H1 (cell line): Measurements from ENCODE around the gene MED13. TPM values are rescaled to one million over a fixed set of nuclear protein-coding genes. Genes with fewer than 3 reads are reported as not detected.

Source experiments
- CTCF ChIA-PET: fragments of 300-600 bp; sonication (Branson Sonifier 250); formaldehyde crosslinking; loops from one replicate; lab custom pipeline; 2021; ENCODE audit not compliant: partially characterized antibody; lab: Charles Lee
- POLR2A ChIA-PET: fragments of 300-600 bp; sonication (Branson Sonifier 250); formaldehyde crosslinking; loops from one replicate; lab custom pipeline; 2021; ENCODE audit warnings: inconsistent platforms; ENCODE audit not compliant: partially characterized antibody; lab: Charles Lee
- DNase-seq, 2 experiments: peaks; one replicate each; pipeline versions ENCODE4 v3.0.0 to v3.0.0-alpha.2; 2010 to 2022; ENCODE audit warnings: low spot score in 2 of 2, low read depth in 1 of 2, mixed read lengths in 1 of 2
- FAIRE-seq: peaks from 2 replicates; lab custom pipeline; 2011; peaks lifted over from hg19 to GRCh38; lab: Jason Lieb, UNC
- H2AFZ ChIP-seq: 2 replicates; pipeline ENCODE4 v1.8.1; 2012; ENCODE audit warnings: low read length, inconsistent platforms
- H2AK5ac ChIP-seq: 2 replicates; pipeline ENCODE4 v1.6.1; 2013; ENCODE audit warnings: low read depth, low read length
- H2BK120ac ChIP-seq: replicated peaks from 2 replicates; pipeline ENCODE3; 2013; ENCODE audit warnings: low read depth, low read length, inconsistent platforms
- H2BK12ac ChIP-seq: 2 replicates; pipeline ENCODE4 v1.6.1; 2013; ENCODE audit warnings: low read depth, low read length
- H2BK15ac ChIP-seq: 2 replicates; pipeline ENCODE4 v1.6.1; 2013; ENCODE audit warnings: low read length
- H2BK20ac ChIP-seq: 2 replicates; pipeline ENCODE4 v1.6.1; 2013; ENCODE audit warnings: low read length
- H2BK5ac ChIP-seq: 2 replicates; pipeline ENCODE4 v1.6.1; 2013; ENCODE audit warnings: low read depth, low read length
- H3K14ac ChIP-seq: 2 replicates; pipeline ENCODE4 v1.6.1; 2013; ENCODE audit warnings: inconsistent platforms; ENCODE audit not compliant: insufficient read length
- H3K18ac ChIP-seq: 2 replicates; pipeline ENCODE4 v1.6.1; 2013; ENCODE audit warnings: low read length; ENCODE audit errors: extremely low read depth
- H3K23ac ChIP-seq: 2 replicates; pipeline ENCODE4 v1.6.1; 2013; ENCODE audit warnings: inconsistent platforms; ENCODE audit not compliant: insufficient read length
- H3K23me2 ChIP-seq: 2 replicates; pipeline ENCODE4 v1.6.1; 2013; ENCODE audit warnings: low read depth, low read length
- H3K27ac ChIP-seq: 2 replicates; pipeline ENCODE4 v1.6.1; 2011; ENCODE audit warnings: low read depth, low read length, inconsistent platforms
- H3K27me3 ChIP-seq, 4 experiments: replicated peaks in 1 of 4; 1 replicate in 1 of 4; 2 replicates in 3 of 4; pipeline versions ENCODE4 v1.6.1 to v1.8.1; 2011 to 2013; ENCODE audit warnings: low read length in 3 of 4, mild to moderate bottlenecking in 3 of 4, inconsistent platforms in 2 of 4, mixed read lengths in 2 of 4, moderate library complexity in 1 of 4; ENCODE audit not compliant: control insufficient read depth in 3 of 4, insufficient read depth in 3 of 4; ENCODE audit errors: extremely low read depth in 1 of 4
- H3K36me3 ChIP-seq, 4 experiments: 2 replicates each; pipeline versions ENCODE4 v1.6.1 to v1.8.1; 2011 to 2013; ENCODE audit warnings: mild to moderate bottlenecking in 4 of 4, low read length in 3 of 4, moderate library complexity in 2 of 4, control low read depth in 1 of 4, inconsistent platforms in 1 of 4; ENCODE audit not compliant: insufficient read depth in 4 of 4, control insufficient read depth in 2 of 4
- H3K4ac ChIP-seq: replicated peaks from 2 replicates; pipeline ENCODE3; 2013; ENCODE audit warnings: low read length, low read depth, mixed read lengths, inconsistent platforms; ENCODE audit not compliant: insufficient read length
- H3K4me1 ChIP-seq, 4 experiments: replicated peaks in 1 of 4; 1 replicate in 1 of 4; 2 replicates in 3 of 4; pipeline versions ENCODE4 v1.6.1 to v1.8.1; 2011 to 2013; ENCODE audit warnings: low read length in 3 of 4, inconsistent platforms in 2 of 4, mixed read lengths in 1 of 4; ENCODE audit not compliant: insufficient read depth in 4 of 4, control insufficient read depth in 3 of 4
- H3K4me2 ChIP-seq, 2 experiments: 2 replicates each; pipeline versions ENCODE4 v1.6.1 to v1.8.1; 2011 to 2013; ENCODE audit warnings: low read depth in 2 of 2, low read length in 2 of 2, control low read depth in 1 of 2, inconsistent platforms in 1 of 2, mild to moderate bottlenecking in 1 of 2; ENCODE audit not compliant: insufficient read depth in 1 of 2
- H3K4me3 ChIP-seq, 4 experiments: fragments of 200-600, 300-600 bp in 1 of 4; sonication (generic), shearing (Covaris generic), sonication (Bioruptor Twin) in 1 of 4; 2 replicates each; pipeline versions ENCODE4 v1.5.1 to v1.8.1; 2011 to 2016; ENCODE audit warnings: low read length in 4 of 4, low read depth in 3 of 4, control low read depth in 2 of 4, inconsistent platforms in 2 of 4, mild to moderate bottlenecking in 2 of 4, mixed read lengths in 1 of 4, moderate library complexity in 1 of 4; ENCODE audit not compliant: insufficient read depth in 2 of 4; ENCODE audit errors: extremely low read depth in 1 of 4
- H3K56ac ChIP-seq: replicated peaks from 2 replicates; pipeline ENCODE3; 2013; ENCODE audit warnings: low read depth, mild to moderate bottlenecking, mixed read lengths, low read length, inconsistent platforms; ENCODE audit not compliant: insufficient read length
- H3K79me1 ChIP-seq: 2 replicates; pipeline ENCODE4 v1.6.1; 2013; ENCODE audit warnings: low read depth, low read length, control low read depth
- H3K79me2 ChIP-seq, 2 experiments: 2 replicates each; pipeline versions ENCODE4 v1.6.1 to v1.8.1; 2012 to 2013; ENCODE audit warnings: low read length in 2 of 2, mild to moderate bottlenecking in 2 of 2, inconsistent platforms in 1 of 2; ENCODE audit not compliant: insufficient read depth in 2 of 2, control insufficient read depth in 1 of 2
- H3K9ac ChIP-seq, 4 experiments: replicated peaks in 1 of 4; 1 replicate in 1 of 4; 2 replicates in 3 of 4; pipeline versions ENCODE4 v1.6.1 to v1.8.1; 2011 to 2013; ENCODE audit warnings: low read depth in 3 of 4, low read length in 3 of 4, control low read depth in 2 of 4, mild to moderate bottlenecking in 2 of 4, moderate library complexity in 2 of 4, inconsistent platforms in 1 of 4; ENCODE audit errors: extremely low read depth in 1 of 4
- H3K9me3 ChIP-seq, 2 experiments: 2 replicates each; pipeline versions ENCODE4 v1.6.1 to v1.8.1; 2012 to 2013; ENCODE audit warnings: mild to moderate bottlenecking in 2 of 2, moderate library complexity in 2 of 2, control low read depth in 1 of 2, inconsistent platforms in 1 of 2, low read depth in 1 of 2, low read length in 1 of 2, mixed read lengths in 1 of 2; ENCODE audit not compliant: insufficient read depth in 2 of 2
- H4K20me1 ChIP-seq, 2 experiments: replicated peaks in 1 of 2; 2 replicates each; pipeline versions ENCODE3 to v1.8.1; 2011 to 2013; ENCODE audit warnings: inconsistent platforms in 2 of 2, low read length in 2 of 2, mild to moderate bottlenecking in 1 of 2; ENCODE audit not compliant: insufficient read depth in 2 of 2, control insufficient read depth in 1 of 2
- H4K5ac ChIP-seq: 2 replicates; pipeline ENCODE4 v1.6.1; 2013; ENCODE audit warnings: low read length, low read depth, mixed read lengths, inconsistent platforms; ENCODE audit not compliant: insufficient read length
- H4K8ac ChIP-seq: 2 replicates; pipeline ENCODE4 v1.8.0; 2013; ENCODE audit warnings: mild to moderate bottlenecking, moderate library complexity, low read length, inconsistent platforms; ENCODE audit not compliant: insufficient read depth; ENCODE audit errors: extremely low read depth
- H4K91ac ChIP-seq: replicated peaks from 2 replicates; pipeline ENCODE3; 2013; ENCODE audit warnings: low read length, mixed read lengths, inconsistent platforms; ENCODE audit not compliant: insufficient read length
- CEBPB ChIP-seq: IDR thresholded peaks from 2 replicates; pipeline ENCODE4 v1.6.1; 2012; ENCODE audit warnings: low read depth, low read length
- EZH2 ChIP-seq: fragments of 200-600 bp; sonication (generic); IDR thresholded peaks from 2 replicates; pipeline ENCODE4 v1.7.1; 2012; ENCODE audit warnings: low read depth, mild to moderate bottlenecking, moderate library complexity, low read length, inconsistent platforms; ENCODE audit not compliant: severe bottlenecking
- KDM4A ChIP-seq: IDR thresholded peaks from one replicate; pipeline ENCODE4 v1.7.1; 2012; ENCODE audit warnings: low read depth, mild to moderate bottlenecking, moderate library complexity, low read length, inconsistent platforms; ENCODE audit not compliant: severe bottlenecking
- NANOG ChIP-seq: IDR thresholded peaks from 2 replicates; pipeline ENCODE4 v1.6.1; 2011; ENCODE audit warnings: low read length, low read depth, mild to moderate bottlenecking, inconsistent platforms; ENCODE audit not compliant: insufficient read depth, poor library complexity, severe bottlenecking
- NRF1 ChIP-seq: IDR thresholded peaks from 2 replicates; pipeline ENCODE4 v1.6.1; 2011; ENCODE audit warnings: mild to moderate bottlenecking, low read depth, low read length, improper control_type of control experiment
- POLR2AphosphoS5 ChIP-seq: IDR thresholded peaks from 2 replicates; pipeline ENCODE4 v1.6.1; 2011; ENCODE audit warnings: low read depth, low read length
- SUZ12 ChIP-seq: fragments of 200-600 bp; sonication (generic); IDR thresholded peaks from 2 replicates; pipeline ENCODE4 v1.6.1; 2012; ENCODE audit warnings: mild to moderate bottlenecking, inconsistent platforms, low read length, moderate library complexity, mixed read lengths
- WGBS, 2 experiments: shearing (Covaris generic) in 1 of 2; methylation state at CpG; one replicate each; pipeline versions ENCODE4 v1.1.6 to v1.1.7; 2013 to 2015; ENCODE audit warnings: low lambda C conversion rate in 2 of 2, mixed read lengths in 2 of 2, inconsistent platforms in 1 of 2, low coverage in 1 of 2, missing lambda C conversion rate in 1 of 2; ENCODE audit not compliant: insufficient replicate concordance in 2 of 2, insufficient coverage in 1 of 2, insufficient read length in 1 of 2; ENCODE audit errors: extremely low coverage in 1 of 2, missing lambda C conversion rate in 1 of 2; 5-methylcytosine and 5-hydroxymethylcytosine counted together
- polyA plus RNA-seq, 7 experiments: library from polyadenylated mRNA; depleted of rRNA in 3 of 7; stranded (reverse) in 5 of 7; unstranded in 2 of 7; fragments of >200 nt in 5 of 7; fragments of 200-250 nt in 2 of 7; gene quantifications; 1 replicate in 5 of 7; 2 replicates in 1 of 7; 4 replicates in 1 of 7; pipeline versions ENCODE4 v1.2.1 to v1.2.3, GENCODE V29; 2011 to 2013; ENCODE audit warnings: missing spikeins in 2 of 7, mixed read lengths in 2 of 7
- total RNA-seq: library from RNA; stranded (reverse); fragmentation: NEBNext Ultra II Directional; extraction: Animal tissue kit (Norgen Biotek cat#: 25700); gene quantifications from 2 replicates; pipeline ENCODE4 v1.2.1, GENCODE V29; 2021
- TF ChIP-seq, protein P1 (sequence below): IDR thresholded peaks from 2 replicates; pipeline ENCODE4 v1.6.1; 2012; ENCODE audit warnings: inconsistent platforms

The MED13 gene
- total and polyA plus RNA-seq, 2 of the 8 experiments (the other 6 are each of a cell fraction or from before 2014, with no cell fraction given) = 11.3 to 44.8 TPM

DNA sequence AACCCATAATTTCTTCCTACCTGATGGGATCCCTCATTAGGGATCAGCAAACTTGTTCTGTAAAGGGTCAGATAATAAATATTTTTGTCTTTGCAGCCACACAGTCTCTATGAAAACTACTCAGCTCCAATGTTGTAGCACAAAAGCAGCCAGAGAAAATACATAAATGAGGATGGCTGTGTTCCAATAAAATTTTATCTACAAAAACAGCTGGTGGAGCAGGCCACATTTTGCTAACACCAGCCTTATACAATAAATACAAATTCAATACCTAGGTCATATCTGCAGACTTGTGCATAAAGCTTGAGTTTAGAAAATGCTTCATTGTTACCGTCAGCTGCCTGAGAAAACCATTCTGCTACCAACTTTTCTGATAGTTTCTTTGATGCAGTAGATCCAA, 98.9 kb downstream of the MED13 start:
- Histone ChIP-seq H3K4ac (no peak overlapping the region), H3K4me2 (no peak overlapping the region), H3K4me1 (no peaks in the 10 kb centered on the region), H3K27me3 (no peaks in the 10 kb centered on the region), H3K14ac (no peak overlapping the region), H2AK5ac (no peak overlapping the region), H3K27ac (no peak overlapping the region), H2BK20ac (no peak overlapping the region), H3K9me3 (no peaks in the 10 kb centered on the region), H4K20me1 (peaks cover 0 to 2% of the 10 kb centered on the region in 2 experiments), H3K36me3 (peaks cover 17 to 85% (median 48%) of the 10 kb centered on the region in 4 experiments), H3K23ac (no peak overlapping the region), H2AFZ (no peak overlapping the region), H2BK15ac (no peak overlapping the region), H3K4me3 (no peak overlapping the region), H3K23me2 (no peaks in the 10 kb centered on the region), H2BK120ac (no peak overlapping the region), H4K8ac (no peak overlapping the region), H3K79me1 (no peaks in the 10 kb centered on the region), H3K9ac (no peak overlapping the region), H3K56ac (no peak overlapping the region), H3K79me2 (peaks cover 0 to 3% of the 10 kb centered on the region in 2 experiments; a peak in 2 of 4 replicates), H2BK12ac (no peak overlapping the region), H4K91ac (no peak overlapping the region), H4K5ac (no peak overlapping the region), H3K18ac (no peak overlapping the region), H2BK5ac (no peak overlapping the region)
- POLR2A ChIA-PET = no interaction called here
- FAIRE-seq = no peak
- DNase-seq = no peak
- CTCF ChIA-PET = no interaction called here
- WGBS, 2 experiments = 9% methylated on average over 1 of the region's 1 CpG; no CpG with 5 or more reads in 1 of the 2 experiments
- TF ChIP-seq CEBPB (no peak), KDM4A (no peak), POLR2AphosphoS5 (no peak), EZH2 (no peak), NANOG (no peak), SUZ12 (no peak), NRF1 (no peak)
- TF ChIP-seq, protein P1, sequence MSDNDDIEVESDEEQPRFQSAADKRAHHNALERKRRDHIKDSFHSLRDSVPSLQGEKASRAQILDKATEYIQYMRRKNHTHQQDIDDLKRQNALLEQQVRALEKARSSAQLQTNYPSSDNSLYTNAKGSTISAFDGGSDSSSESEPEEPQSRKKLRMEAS = no peak
